ENCODE results near the gene KCP.
A peak's percentile ranks its signal among the peaks of the same experiment; 100 is the strongest.

The KCP gene

DNA sequence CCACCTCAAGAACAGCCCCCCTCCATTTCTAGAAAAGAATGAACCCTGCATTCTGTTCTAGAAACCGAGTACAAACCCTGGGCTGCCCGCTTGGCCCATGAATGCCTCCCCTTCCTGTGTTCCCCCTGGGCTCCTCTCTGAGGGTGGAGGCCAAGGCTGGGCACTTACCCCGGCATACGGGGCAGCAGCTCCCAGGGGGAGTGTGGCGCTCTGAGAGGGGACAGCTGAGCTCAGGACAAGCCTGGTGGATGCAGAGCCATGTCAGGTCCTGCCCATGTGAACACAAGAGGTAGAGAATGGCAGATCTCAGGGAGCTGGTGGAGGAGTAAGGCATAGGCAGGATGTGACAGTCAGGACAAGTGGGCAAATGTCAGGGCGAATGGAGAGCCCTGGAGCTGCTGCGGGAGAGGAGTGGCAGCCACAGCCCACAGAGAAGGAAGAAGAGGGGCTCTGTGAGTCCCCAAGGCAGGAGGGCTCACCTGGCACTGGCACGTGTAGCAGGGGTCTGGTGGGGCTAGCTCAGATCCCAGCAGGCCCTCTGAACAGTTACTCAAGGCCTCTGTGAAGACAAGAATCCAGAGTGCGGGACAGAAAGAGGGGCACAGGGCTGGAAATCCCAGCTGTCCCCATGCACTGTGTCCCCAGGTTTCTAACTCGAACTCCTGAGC lies 28.9 kb downstream of the KCP start:
- TF ChIP-seq EP300 (IDR thresholded peaks at IDR 0.05; ENCODE audit: borderline replicate concordance) (no peak), CEBPB (IDR thresholded peaks at IDR 0.05) (no peak), RAD21 (IDR thresholded peaks at IDR 0.05; ENCODE audit: low read depth) (no peak), TCF12 (IDR thresholded peaks at IDR 0.05; ENCODE audit: low read depth) (no peak), YY1 (IDR thresholded peaks at IDR 0.05; ENCODE audit: low read depth) (no peak), EGR1 (IDR thresholded peaks at IDR 0.05) (no peak)
- TF ChIP-seq, protein P1, sequence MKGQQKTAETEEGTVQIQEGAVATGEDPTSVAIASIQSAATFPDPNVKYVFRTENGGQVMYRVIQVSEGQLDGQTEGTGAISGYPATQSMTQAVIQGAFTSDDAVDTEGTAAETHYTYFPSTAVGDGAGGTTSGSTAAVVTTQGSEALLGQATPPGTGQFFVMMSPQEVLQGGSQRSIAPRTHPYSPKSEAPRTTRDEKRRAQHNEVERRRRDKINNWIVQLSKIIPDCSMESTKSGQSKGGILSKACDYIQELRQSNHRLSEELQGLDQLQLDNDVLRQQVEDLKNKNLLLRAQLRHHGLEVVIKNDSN (IDR thresholded peaks at IDR 0.05), result no peak

DNA sequence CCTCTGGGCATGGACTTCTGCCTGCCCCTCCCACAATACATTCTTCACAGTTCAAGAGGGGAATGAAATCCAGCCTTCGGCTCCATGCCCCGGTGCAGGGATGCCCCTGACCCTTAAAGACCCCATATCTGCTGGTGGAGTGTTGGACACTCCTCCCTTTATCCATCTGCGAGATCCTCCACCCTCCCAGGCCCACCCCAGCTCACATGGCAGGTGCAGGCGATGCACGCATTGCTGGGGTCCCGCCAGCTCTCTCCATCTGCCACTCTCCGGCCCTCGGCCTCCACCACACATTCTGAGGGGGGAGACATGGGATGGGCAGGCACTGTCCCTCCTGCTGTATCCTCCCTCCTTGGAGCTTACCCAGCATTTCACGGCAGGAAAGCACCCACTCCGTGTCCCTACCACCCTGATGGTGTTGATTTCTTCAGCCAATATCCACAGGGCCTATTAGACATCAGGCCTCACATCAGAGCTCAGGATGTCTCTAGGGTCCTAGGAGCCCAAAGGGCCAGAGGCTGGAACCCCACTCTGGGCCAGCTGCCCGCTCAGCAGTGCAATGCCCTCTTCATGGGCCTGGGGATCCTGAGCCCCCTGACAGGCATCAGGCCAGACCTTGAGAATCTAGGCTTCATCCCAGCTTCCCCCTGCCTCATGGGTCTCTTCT lies 29.6 kb downstream of the KCP start:
- no peak for TF ChIP-seq YY1 (IDR thresholded peaks at IDR 0.05; ENCODE audit: low read depth)
- TF ChIP-seq, protein P2, sequence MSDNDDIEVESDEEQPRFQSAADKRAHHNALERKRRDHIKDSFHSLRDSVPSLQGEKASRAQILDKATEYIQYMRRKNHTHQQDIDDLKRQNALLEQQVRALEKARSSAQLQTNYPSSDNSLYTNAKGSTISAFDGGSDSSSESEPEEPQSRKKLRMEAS (IDR thresholded peaks at IDR 0.05), result no peak
- TF ChIP-seq ZBTB7A (IDR thresholded peaks at IDR 0.05; ENCODE audit: low read depth), result no peak
- no peak for TF ChIP-seq TCF12 (IDR thresholded peaks at IDR 0.05; ENCODE audit: low read depth)
- TF ChIP-seq RAD21 (IDR thresholded peaks at IDR 0.05; ENCODE audit: low read depth), result no peak
- TF ChIP-seq CEBPB (IDR thresholded peaks at IDR 0.05), result no peak
- TF ChIP-seq, protein P1 (IDR thresholded peaks at IDR 0.05), result no peak
- no peak for TF ChIP-seq EGR1 (IDR thresholded peaks at IDR 0.05)
- TF ChIP-seq, protein P3, sequence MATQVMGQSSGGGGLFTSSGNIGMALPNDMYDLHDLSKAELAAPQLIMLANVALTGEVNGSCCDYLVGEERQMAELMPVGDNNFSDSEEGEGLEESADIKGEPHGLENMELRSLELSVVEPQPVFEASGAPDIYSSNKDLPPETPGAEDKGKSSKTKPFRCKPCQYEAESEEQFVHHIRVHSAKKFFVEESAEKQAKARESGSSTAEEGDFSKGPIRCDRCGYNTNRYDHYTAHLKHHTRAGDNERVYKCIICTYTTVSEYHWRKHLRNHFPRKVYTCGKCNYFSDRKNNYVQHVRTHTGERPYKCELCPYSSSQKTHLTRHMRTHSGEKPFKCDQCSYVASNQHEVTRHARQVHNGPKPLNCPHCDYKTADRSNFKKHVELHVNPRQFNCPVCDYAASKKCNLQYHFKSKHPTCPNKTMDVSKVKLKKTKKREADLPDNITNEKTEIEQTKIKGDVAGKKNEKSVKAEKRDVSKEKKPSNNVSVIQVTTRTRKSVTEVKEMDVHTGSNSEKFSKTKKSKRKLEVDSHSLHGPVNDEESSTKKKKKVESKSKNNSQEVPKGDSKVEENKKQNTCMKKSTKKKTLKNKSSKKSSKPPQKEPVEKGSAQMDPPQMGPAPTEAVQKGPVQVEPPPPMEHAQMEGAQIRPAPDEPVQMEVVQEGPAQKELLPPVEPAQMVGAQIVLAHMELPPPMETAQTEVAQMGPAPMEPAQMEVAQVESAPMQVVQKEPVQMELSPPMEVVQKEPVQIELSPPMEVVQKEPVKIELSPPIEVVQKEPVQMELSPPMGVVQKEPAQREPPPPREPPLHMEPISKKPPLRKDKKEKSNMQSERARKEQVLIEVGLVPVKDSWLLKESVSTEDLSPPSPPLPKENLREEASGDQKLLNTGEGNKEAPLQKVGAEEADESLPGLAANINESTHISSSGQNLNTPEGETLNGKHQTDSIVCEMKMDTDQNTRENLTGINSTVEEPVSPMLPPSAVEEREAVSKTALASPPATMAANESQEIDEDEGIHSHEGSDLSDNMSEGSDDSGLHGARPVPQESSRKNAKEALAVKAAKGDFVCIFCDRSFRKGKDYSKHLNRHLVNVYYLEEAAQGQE (IDR thresholded peaks at IDR 0.05; ENCODE audit: low read depth), result no peak
- no peak for TF ChIP-seq TEAD4 (IDR thresholded peaks at IDR 0.05)
- TF ChIP-seq CREB1 (IDR thresholded peaks at IDR 0.05; ENCODE audit: low read depth), result no peak
- TF ChIP-seq EP300 (IDR thresholded peaks at IDR 0.05; ENCODE audit: borderline replicate concordance), result no peak
- no peak for TF ChIP-seq TAF1 (IDR thresholded peaks at IDR 0.05; ENCODE audit: low read depth)
- TF ChIP-seq FOXM1 (IDR thresholded peaks at IDR 0.05; ENCODE audit: borderline replicate concordance, low read depth), result no peak

DNA sequence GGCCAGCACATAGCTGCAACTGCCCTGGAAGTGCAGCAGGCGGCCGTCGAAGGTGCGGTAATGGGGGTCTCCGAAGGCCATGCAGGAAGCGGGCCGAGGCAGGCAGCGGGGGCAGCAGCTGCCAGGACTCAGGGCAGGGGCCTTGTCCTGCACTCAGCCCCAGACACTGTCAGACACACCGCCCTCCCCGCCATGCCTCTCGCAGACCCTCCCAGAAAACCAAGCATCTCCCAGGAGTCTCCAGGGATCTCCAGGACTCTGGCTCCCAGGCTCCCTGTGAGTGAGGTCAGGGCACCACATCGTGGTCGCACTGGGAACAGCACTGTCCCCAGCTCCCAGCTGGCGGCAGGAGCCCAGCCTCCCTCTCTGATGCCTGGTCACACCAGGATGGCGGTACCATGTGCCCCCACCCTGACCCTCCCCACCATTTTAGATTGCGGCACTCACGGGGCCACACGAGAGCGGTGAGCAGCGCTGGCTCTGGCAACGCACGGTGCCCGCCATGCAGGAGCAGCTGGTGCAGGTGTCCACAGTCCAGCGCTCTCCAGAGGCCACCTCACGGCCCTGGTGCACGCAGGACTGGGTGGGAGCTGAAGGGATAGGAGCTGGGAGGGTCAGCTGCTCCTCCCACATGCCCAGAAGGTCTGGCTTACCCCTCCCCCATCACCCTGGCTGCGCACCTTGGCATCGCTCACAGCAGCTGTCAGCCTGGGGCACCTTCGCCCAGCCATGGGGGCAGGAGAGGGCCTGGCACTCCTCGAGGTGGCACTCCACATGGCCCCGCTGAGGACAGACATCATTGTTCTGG lies 30.4 kb downstream of the KCP start:
- TF ChIP-seq CEBPB (IDR thresholded peaks at IDR 0.05), result no peak
- no peak for TF ChIP-seq EP300 (IDR thresholded peaks at IDR 0.05; ENCODE audit: borderline replicate concordance)
- TF ChIP-seq RAD21 (IDR thresholded peaks at IDR 0.05; ENCODE audit: low read depth), result peak; percentile 96

DNA sequence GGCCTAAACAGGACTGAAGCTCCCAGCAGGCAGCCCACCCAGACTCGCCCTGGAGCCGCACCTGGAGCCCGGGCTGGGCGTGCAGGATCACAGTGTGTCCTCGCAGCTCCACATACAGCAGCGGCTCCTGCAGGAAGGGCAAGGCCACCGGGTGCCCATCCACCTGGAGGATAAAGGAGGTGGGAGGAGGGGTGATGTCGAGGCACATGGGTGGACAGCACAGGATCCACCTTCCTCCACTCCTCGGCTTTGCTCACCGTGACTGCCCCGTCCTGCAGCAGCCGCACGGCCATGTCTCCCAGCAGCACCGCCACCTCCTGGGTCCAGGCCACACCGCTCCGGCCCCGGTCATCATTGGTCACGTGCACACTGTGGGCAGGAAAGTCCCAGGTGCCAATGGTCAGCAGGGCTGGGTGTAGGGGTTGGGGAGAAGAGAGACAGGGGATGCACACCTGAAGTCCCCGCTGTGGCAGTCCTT lies 31.0 kb downstream of the KCP start:
- TF ChIP-seq YY1 (IDR thresholded peaks at IDR 0.05; ENCODE audit: low read depth), result no peak
- TF ChIP-seq CEBPB (IDR thresholded peaks at IDR 0.05), result no peak
- TF ChIP-seq, protein P3 (IDR thresholded peaks at IDR 0.05; ENCODE audit: low read depth), result no peak
- TF ChIP-seq EP300 (IDR thresholded peaks at IDR 0.05; ENCODE audit: borderline replicate concordance), result no peak
- TF ChIP-seq, protein P2 (IDR thresholded peaks at IDR 0.05), result no peak
- TF ChIP-seq TEAD4 (IDR thresholded peaks at IDR 0.05), result no peak
- no peak for TF ChIP-seq TCF12 (IDR thresholded peaks at IDR 0.05; ENCODE audit: low read depth)
- no peak for TF ChIP-seq CREB1 (IDR thresholded peaks at IDR 0.05; ENCODE audit: low read depth)
- no peak for TF ChIP-seq FOXM1 (IDR thresholded peaks at IDR 0.05; ENCODE audit: borderline replicate concordance, low read depth)
- TF ChIP-seq ZBTB7A (IDR thresholded peaks at IDR 0.05; ENCODE audit: low read depth), result no peak
- no peak for TF ChIP-seq EGR1 (IDR thresholded peaks at IDR 0.05)
